GM12864 (cell line): Measurements from ENCODE around the gene TTC16.

Experiments used
- DNase-seq: peaks from one replicate; pipeline ENCODE4 v3.0.0-alpha.2; 2011; ENCODE audit warnings: low read depth
- H3K4me3 ChIP-seq: 2 replicates; pipeline ENCODE4 v1.5.1; 2011; ENCODE audit warnings: mild to moderate bottlenecking, low read depth, low read length, control low read depth
- CTCF ChIP-seq: IDR thresholded peaks from 2 replicates; pipeline ENCODE4 v1.5.1; 2011; ENCODE audit warnings: low read depth, mild to moderate bottlenecking, moderate library complexity, low read length, control low read depth, inconsistent platforms; ENCODE audit errors: missing control alignments

Gene TTC16

GRCh38 chr9:127724012-127724411, 8.1 kb downstream of the TTC16 start:
- H3K4me3 ChIP-seq = no peak overlapping the region
- DNase-seq = no peak
- no peak for TF ChIP-seq CTCF

GRCh38 chr9:127726871-127727270, 11.0 kb downstream of the TTC16 start:
- no peak for TF ChIP-seq CTCF
- no peak for DNase-seq
- H3K4me3 ChIP-seq = no peak overlapping the region

- DNase-seq = no peak
- H3K4me3 ChIP-seq = no peak overlapping the region
- no peak for TF ChIP-seq CTCF
These were observed 12.9 kb downstream of the TTC16 start for GRCh38 chr9:127728808-127729207.

- no peak for DNase-seq
- TF ChIP-seq CTCF = no peak
These were observed 13.8 kb downstream of the TTC16 start for GRCh38 chr9:127729522-127730256.

GRCh38 chr9:127730262-127730661, 14.4 kb downstream of the TTC16 start:
- TF ChIP-seq CTCF = no peak
- H3K4me3 ChIP-seq = no peak overlapping the region
- no peak for DNase-seq

More at GRCh38 chr9:127729522-127730256, 13.8 kb downstream of the TTC16 start:
- H3K4me3 ChIP-seq = no peak overlapping the region

GRCh38 chr9:127730799-127731410, 15.0 kb downstream of the TTC16 start:
- no peak for TF ChIP-seq CTCF
- H3K4me3 ChIP-seq = no peak overlapping the region
- no peak for DNase-seq

- DNase-seq = no peak
- TF ChIP-seq CTCF = no peak
- no peak overlapping the region for H3K4me3 ChIP-seq
These were observed 16.1 kb downstream of the TTC16 start for GRCh38 chr9:127731938-127732337.
